H9 (cell line): ENCODE measurements around the gene SLC25A42. TPM values are rescaled to one million over a fixed set of nuclear protein-coding genes. Genes with fewer than 3 reads are reported as not detected.

Source experiments
- DNase-seq: peaks from one replicate; pipeline ENCODE4 v3.0.0-alpha.2; 2017
- H2AFZ ChIP-seq: one replicate; pipeline ENCODE4 v1.6.1; 2013; ENCODE audit warnings: mild to moderate bottlenecking, low read length, control low read depth, moderate library complexity
- H2AK5ac ChIP-seq: 2 replicates; pipeline ENCODE4 v1.6.1; 2013; ENCODE audit warnings: low read length, control low read depth, mixed read lengths; ENCODE audit not compliant: insufficient read length
- H2BK120ac ChIP-seq: one replicate; pipeline ENCODE4 v1.6.1; 2013; ENCODE audit warnings: low read depth, mild to moderate bottlenecking, low read length, control low read depth, inconsistent platforms; ENCODE audit not compliant: poor library complexity, severe bottlenecking
- H2BK12ac ChIP-seq: 2 replicates; pipeline ENCODE4 v1.6.1; 2013; ENCODE audit warnings: low read length, control low read depth, mixed read lengths, low read depth; ENCODE audit not compliant: insufficient read length
- H2BK15ac ChIP-seq: 2 replicates; pipeline ENCODE4 v1.6.1; 2013; ENCODE audit warnings: low read depth, low read length, control low read depth
- H2BK20ac ChIP-seq: one replicate; pipeline ENCODE4 v1.6.1; 2013; ENCODE audit warnings: low read depth, mild to moderate bottlenecking, low read length, control low read depth, inconsistent platforms; ENCODE audit not compliant: poor library complexity, severe bottlenecking
- H2BK5ac ChIP-seq: 2 replicates; pipeline ENCODE4 v1.6.1; 2013; ENCODE audit warnings: low read length, control low read depth, mixed read lengths; ENCODE audit not compliant: insufficient read length
- H3K14ac ChIP-seq: 2 replicates; pipeline ENCODE4 v1.6.1; 2013; ENCODE audit warnings: low read length, control low read depth; ENCODE audit not compliant: insufficient read depth
- H3K18ac ChIP-seq: 2 replicates; pipeline ENCODE4 v1.6.1; 2013; ENCODE audit warnings: low read depth, mild to moderate bottlenecking, mixed read lengths, low read length, control low read depth; ENCODE audit not compliant: insufficient read length
- H3K23ac ChIP-seq: 2 replicates; pipeline ENCODE4 v1.6.1; 2013; ENCODE audit warnings: low read length, control low read depth, mixed read lengths, low read depth; ENCODE audit not compliant: insufficient read length
- H3K23me2 ChIP-seq: 2 replicates; pipeline ENCODE4 v1.6.1; 2013; ENCODE audit warnings: low read depth, mild to moderate bottlenecking, mixed read lengths, low read length, control low read depth; ENCODE audit not compliant: insufficient read length, poor library complexity, severe bottlenecking
- H3K27ac ChIP-seq: 2 replicates; pipeline ENCODE4 v1.5.1; 2013; ENCODE audit warnings: low read length, control low read depth, mixed read lengths, low read depth; ENCODE audit not compliant: insufficient read length
- H3K27me3 ChIP-seq: 2 replicates; pipeline ENCODE4 v1.6.1; 2013; ENCODE audit warnings: low read length, control low read depth, inconsistent platforms; ENCODE audit not compliant: insufficient read depth
- H3K4ac ChIP-seq: 2 replicates; pipeline ENCODE4 v1.6.1; 2013; ENCODE audit warnings: low read depth, mild to moderate bottlenecking, control low read depth, inconsistent platforms, low read length, moderate library complexity
- H3K4me1 ChIP-seq: 2 replicates; pipeline ENCODE4 v1.6.1; 2013; ENCODE audit warnings: low read length, control low read depth, inconsistent platforms; ENCODE audit not compliant: insufficient read depth
- H3K4me2 ChIP-seq: 2 replicates; pipeline ENCODE4 v1.6.1; 2013; ENCODE audit warnings: low read length, control low read depth, mixed read lengths; ENCODE audit not compliant: insufficient read length, insufficient read depth
- H3K56ac ChIP-seq: 2 replicates; pipeline ENCODE4 v1.6.1; 2013; ENCODE audit warnings: low read depth, mild to moderate bottlenecking, mixed read lengths, low read length, control low read depth; ENCODE audit not compliant: insufficient read length
- H3K79me1 ChIP-seq: 2 replicates; pipeline ENCODE4 v1.6.1; 2013; ENCODE audit warnings: low read depth, mild to moderate bottlenecking, moderate library complexity, low read length, control low read depth, inconsistent platforms; ENCODE audit not compliant: insufficient read depth, poor library complexity, severe bottlenecking
- H3K79me2 ChIP-seq: 2 replicates; pipeline ENCODE4 v1.6.1; 2013; ENCODE audit warnings: low read length, control low read depth, inconsistent platforms; ENCODE audit not compliant: insufficient read depth
- H3K9ac ChIP-seq: 2 replicates; pipeline ENCODE4 v1.6.1; 2013; ENCODE audit warnings: low read length, control low read depth, mixed read lengths; ENCODE audit not compliant: insufficient read length; ENCODE audit errors: extremely low read depth
- H3K9me3 ChIP-seq: one replicate; pipeline ENCODE4 v1.6.1; 2013; ENCODE audit warnings: low read depth, low read length, inconsistent platforms; ENCODE audit not compliant: control insufficient read depth
- H3T11ph ChIP-seq: one replicate; pipeline ENCODE4 v1.6.1; 2013; ENCODE audit warnings: mild to moderate bottlenecking, low read length, control low read depth, inconsistent platforms
- H4K20me1 ChIP-seq: one replicate; pipeline ENCODE4 v1.6.1; 2013; ENCODE audit not compliant: control insufficient read depth, insufficient read length, insufficient read depth
- H4K5ac ChIP-seq: 2 replicates; pipeline ENCODE4 v1.6.1; 2013; ENCODE audit warnings: low read depth, mild to moderate bottlenecking, mixed read lengths, low read length, control low read depth; ENCODE audit not compliant: insufficient read length
- H4K8ac ChIP-seq: replicated peaks from 2 replicates; pipeline ENCODE4 v1.6.1; 2013; ENCODE audit warnings: low read length, control low read depth, mixed read lengths, low read depth; ENCODE audit not compliant: insufficient read length
- H4K91ac ChIP-seq: 2 replicates; pipeline ENCODE4 v1.6.1; 2013; ENCODE audit warnings: low read depth, mild to moderate bottlenecking, moderate library complexity, mixed read lengths, low read length, control low read depth; ENCODE audit not compliant: insufficient read length
- H3K27ac Mint-ChIP-seq, 3 experiments: 2 replicates in 2 of 3; 3 replicates in 1 of 3; pipeline ENCODE4 v1.8.0; 2020 to 2021; ENCODE audit warnings: mixed read lengths in 3 of 3, mild to moderate bottlenecking in 1 of 3, moderate library complexity in 1 of 3
- H3K27me3 Mint-ChIP-seq: 2 replicates; pipeline ENCODE4 v1.8.0; 2021; ENCODE audit warnings: low read depth, mild to moderate bottlenecking, moderate library complexity, mixed read lengths
- H3K36me3 Mint-ChIP-seq, 3 experiments: 2 replicates in 2 of 3; 3 replicates in 1 of 3; pipeline ENCODE4 v1.8.0; 2020 to 2021; ENCODE audit warnings: low read depth in 3 of 3, mixed read lengths in 3 of 3; ENCODE audit not compliant: insufficient read depth in 1 of 3
- H3K4me1 Mint-ChIP-seq, 2 experiments: 2 replicates each; pipeline ENCODE4 v1.8.0; 2020; ENCODE audit warnings: mixed read lengths in 2 of 2
- H3K4me3 Mint-ChIP-seq, 2 experiments: 2 replicates in 1 of 2; 3 replicates in 1 of 2; pipeline ENCODE4 v1.8.0; 2020 to 2021; ENCODE audit warnings: mild to moderate bottlenecking in 2 of 2, mixed read lengths in 2 of 2, moderate library complexity in 1 of 2
- H3K9me3 Mint-ChIP-seq, 2 experiments: 2 replicates in 1 of 2; 3 replicates in 1 of 2; pipeline ENCODE4 v1.8.0; 2020; ENCODE audit warnings: mild to moderate bottlenecking in 2 of 2, mixed read lengths in 2 of 2, moderate library complexity in 1 of 2
- WGBS: extraction: QIAGEN DNeasy Blood & Tissue Kit; methylation state at CpG from one replicate; pipeline ENCODE4 v1.1.7; 2013; ENCODE audit warnings: missing lambda C conversion rate, low lambda C conversion rate, mixed read lengths; ENCODE audit not compliant: insufficient read length; ENCODE audit errors: extremely low coverage; 5-methylcytosine and 5-hydroxymethylcytosine counted together
- total RNA-seq: library from RNA; stranded (reverse); gene quantifications from 2 replicates; pipeline ENCODE4 v1.2.1, GENCODE V29; 2021
- TF ChIP-seq, protein P1 (sequence below): fragments of 200-600 bp; sonication (generic); conservative IDR thresholded peaks from 3 replicates; pipeline ENCODE4 v1.8.0; 2021; ENCODE audit warnings: antibody characterized with exemption, mild to moderate bottlenecking

SLC25A42 gene
- total RNA-seq, 1 experiment from 2014 or later: 3.6 TPM

- Histone ChIP-seq H3T11ph (no peak overlapping the region), H2BK120ac (no peak overlapping the region), H3K4me2 (no peak overlapping the region), H3K23me2 (no peaks in the 10 kb centered on the region), H2AK5ac (no peak overlapping the region), H4K20me1 (no peaks in the 10 kb centered on the region), H3K4me1 (no peaks in the 10 kb centered on the region), H3K79me1 (no peaks in the 10 kb centered on the region), H3K9ac (no peak overlapping the region), H3K4ac (no peak overlapping the region), H2AFZ (no peak overlapping the region), H3K18ac (no peak overlapping the region), H3K27ac (no peak overlapping the region), H2BK20ac (no peak overlapping the region), H3K56ac (no peak overlapping the region), H3K9me3 (no peaks in the 10 kb centered on the region), H3K14ac (no peak overlapping the region), H2BK5ac (no peak overlapping the region), H3K27me3 (no peaks in the 10 kb centered on the region), H2BK15ac (no peak overlapping the region), H2BK12ac (no peak overlapping the region), H4K8ac (no peak overlapping the region), H4K91ac (no peak overlapping the region), H4K5ac (no peak overlapping the region), H3K79me2 (no peaks in the 10 kb centered on the region), H3K23ac (no peak overlapping the region)
- Mint-ChIP-seq H3K36me3 (peaks cover 33 to 81% (median 66%) of the 10 kb centered on the region in 3 experiments; a peak in 6 of 7 replicates), H3K27ac (no peak overlapping the region), H3K9me3 (no peaks in the 10 kb centered on the region), H3K4me1 (no peaks in the 10 kb centered on the region), H3K27me3 (no peaks in the 10 kb centered on the region), H3K4me3 (no peak overlapping the region)
- no CpG with 5 or more reads among the region's 2 CpGs for WGBS
- no peak for DNase-seq
- TF ChIP-seq, protein P1, sequence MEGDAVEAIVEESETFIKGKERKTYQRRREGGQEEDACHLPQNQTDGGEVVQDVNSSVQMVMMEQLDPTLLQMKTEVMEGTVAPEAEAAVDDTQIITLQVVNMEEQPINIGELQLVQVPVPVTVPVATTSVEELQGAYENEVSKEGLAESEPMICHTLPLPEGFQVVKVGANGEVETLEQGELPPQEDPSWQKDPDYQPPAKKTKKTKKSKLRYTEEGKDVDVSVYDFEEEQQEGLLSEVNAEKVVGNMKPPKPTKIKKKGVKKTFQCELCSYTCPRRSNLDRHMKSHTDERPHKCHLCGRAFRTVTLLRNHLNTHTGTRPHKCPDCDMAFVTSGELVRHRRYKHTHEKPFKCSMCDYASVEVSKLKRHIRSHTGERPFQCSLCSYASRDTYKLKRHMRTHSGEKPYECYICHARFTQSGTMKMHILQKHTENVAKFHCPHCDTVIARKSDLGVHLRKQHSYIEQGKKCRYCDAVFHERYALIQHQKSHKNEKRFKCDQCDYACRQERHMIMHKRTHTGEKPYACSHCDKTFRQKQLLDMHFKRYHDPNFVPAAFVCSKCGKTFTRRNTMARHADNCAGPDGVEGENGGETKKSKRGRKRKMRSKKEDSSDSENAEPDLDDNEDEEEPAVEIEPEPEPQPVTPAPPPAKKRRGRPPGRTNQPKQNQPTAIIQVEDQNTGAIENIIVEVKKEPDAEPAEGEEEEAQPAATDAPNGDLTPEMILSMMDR: no peak
These were observed 14.4 kb upstream of the SLC25A42 start for GRCh38 chr19:19049406-19049805.
